ENCODE results near the gene KLRF2.

The KLRF2 gene

DNA sequence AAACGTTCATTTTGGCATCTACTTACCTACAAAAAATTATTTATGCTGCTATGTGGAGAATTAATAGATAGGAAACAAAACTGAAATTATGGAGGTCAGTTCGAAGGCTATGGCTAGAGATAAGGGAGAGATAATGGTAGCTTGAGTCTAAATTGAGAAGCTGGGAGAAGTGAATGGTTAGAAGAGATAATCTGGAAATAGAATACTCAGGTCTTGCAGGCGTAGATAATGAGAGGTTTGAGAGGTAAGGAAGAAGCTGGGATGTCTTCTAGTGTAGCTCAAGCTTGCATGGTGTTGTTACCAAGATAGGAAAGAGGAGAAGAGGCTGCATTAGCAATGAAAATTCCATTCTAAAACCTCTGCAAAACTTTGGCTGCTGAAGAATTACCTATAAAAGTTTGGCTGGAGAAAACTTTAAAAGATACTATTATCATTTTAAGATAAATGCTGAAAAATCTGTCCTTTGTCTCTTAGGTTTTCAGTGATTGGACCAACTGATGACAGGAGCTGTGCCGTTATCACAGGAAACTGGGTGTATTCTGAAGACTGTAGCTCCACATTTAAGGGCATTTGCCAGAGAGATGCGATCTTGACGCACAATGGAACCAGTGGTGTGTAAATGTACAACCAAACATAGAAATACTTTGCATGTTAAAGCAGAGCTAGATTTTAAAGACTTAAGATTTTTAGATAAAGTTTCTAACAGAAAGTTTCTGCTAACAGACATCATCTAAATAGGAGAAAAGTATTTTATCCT, 14.1 kb downstream of the KLRF2 start:
- no peak for DNase-seq

DNA sequence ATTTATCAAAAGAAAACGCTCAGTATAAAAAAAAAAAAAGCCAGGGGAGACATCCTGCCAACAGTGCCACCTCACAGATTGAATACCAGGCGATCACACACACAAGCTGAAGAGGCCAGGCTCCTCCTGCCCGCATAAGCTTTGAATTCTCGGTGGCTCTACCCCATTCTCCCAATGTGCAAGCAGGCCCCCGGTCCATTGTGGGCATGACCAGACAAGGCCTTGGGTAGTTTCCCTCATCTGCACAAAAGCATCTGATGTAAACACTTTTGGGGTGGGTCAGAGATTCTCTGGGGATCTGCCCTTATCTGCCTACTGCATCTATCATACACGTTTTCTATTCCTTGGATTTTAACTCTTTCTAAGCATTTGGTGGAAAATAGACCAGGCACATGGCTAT, 16.2 kb downstream of the KLRF2 start:
- DNase-seq = no peak

DNA sequence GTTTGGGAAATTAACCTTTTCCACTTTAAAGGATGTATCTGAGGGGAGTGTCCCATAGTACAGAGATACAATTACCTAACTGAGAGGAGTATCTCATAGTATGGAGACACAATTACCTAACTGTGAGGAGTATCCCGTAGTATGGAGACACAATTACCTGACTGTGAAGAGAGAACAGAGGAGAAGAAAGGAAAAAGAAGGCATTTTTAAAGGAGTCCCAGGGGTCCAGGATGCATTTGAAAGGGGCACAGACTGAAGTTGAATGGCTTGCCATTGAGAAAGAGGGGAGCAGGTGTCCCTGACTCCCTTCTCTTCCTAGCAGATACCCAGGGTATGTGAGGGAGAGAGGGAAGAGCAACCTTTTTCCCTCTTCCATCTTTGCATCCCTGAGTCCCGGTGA, 17.9 kb downstream of the KLRF2 start:
- no peak for DNase-seq

DNA sequence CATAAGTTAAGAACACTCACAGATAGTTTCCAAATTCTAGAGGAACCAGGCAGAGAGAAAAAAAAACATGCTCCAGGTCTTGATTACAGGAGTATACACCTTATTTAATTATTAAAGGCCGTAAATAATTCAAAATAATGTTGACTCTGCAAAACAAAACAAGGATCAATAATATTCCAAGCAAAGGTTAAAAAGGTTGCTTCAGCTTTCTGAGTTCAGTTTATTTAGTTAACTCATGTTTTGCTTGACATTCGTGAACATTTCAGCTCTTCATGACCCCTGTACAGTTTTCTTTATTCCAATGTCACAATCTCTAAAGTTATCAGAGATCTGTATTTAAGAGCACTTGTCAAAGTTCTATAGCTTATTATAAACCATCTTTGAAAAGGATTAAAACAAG, 19.6 kb downstream of the KLRF2 start:
- no peak for DNase-seq

DNA sequence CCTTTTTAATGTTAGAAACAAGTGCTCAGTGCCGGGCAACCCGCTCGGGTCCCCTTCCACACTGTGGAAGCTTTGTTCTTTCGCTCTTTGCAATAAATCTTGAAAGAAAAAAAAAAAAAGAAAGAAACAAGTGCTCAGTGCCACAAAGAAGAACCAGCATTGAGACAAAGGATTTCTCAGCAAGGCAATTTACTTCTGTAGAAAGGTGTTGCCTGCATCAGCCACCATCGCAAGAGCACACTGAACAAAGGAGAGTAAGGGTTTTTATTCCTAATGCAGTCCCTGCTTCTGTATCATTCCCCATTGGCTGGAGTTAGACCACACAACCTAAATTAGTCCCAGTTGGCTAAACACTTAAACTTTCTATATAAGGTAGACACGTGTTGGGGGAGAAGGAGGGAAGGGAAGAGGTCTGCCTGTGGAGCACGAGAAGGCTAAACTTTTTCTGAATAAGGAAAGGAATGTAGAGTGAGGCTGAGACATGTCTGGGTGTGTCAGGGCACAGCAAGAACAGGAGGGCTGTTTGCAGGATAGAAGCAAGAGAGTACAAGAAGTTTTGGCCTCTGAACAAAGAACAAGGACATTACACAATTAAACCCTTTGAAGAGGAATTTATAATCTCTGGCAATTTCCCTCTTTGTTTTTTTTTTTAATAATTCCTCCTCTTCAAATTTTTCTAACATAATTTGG, 21.4 kb downstream of the KLRF2 start:
- DNase-seq = no peak

DNA sequence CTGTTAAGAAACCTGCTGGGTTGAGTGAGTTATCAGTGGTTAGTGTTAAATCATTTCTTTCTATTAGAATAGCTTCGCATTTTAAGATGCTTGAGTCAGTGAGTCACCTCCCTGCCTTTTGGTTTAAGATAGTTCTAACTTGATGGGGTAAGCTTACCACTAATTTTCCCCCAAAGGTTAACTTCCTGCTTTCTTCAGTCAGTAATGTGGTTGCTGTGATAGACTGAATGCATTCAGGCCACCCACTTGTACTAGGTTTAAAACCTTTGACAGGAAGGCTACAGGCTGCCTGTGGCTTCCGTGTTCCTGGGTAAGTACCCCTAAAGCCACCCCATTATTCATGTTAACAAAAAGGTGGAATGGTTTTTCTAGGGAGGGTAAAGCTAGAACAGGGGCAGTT, 25.6 kb downstream of the KLRF2 start:
- DNase-seq = peak; percentile 25

DNA sequence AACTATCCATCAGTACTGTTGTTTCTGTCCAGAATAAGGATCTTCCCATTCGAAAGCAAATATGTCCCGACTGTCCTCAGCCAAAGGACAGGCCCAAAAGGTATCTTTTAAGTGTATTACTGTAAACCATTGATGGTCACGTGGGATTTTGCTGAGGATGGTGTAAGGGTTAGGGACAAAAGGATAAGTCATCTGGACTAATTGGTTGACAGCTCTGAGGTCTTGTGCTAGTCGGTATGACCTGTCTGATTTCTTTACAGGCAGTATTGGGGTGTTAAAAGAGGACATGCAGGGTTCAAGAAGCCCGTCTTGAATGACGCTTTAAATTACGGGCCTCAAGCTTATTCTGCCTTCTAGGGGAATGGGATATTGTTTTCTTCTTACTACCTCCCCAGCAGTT, 26.5 kb downstream of the KLRF2 start:
- no peak for DNase-seq

DNA sequence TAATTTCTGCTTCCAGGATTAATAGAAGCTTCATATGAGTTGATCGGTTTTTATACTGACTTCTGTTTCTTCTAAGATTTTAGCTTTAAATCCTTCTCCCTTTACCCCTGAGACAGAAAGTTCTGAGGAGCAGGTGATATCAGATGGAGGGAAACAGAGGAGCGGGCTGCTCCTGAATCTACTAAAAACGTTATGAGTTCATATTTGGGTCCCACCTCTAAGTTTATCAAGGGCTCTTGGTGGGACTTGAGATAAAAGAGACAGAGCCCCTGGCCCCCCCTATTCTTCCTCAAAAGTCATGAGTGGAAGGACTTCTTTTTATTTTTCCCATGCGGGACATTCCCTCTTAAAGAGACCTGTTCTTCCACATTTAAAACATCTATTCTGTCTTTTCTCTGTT, 27.1 kb downstream of the KLRF2 start:
- DNase-seq = no peak

DNA sequence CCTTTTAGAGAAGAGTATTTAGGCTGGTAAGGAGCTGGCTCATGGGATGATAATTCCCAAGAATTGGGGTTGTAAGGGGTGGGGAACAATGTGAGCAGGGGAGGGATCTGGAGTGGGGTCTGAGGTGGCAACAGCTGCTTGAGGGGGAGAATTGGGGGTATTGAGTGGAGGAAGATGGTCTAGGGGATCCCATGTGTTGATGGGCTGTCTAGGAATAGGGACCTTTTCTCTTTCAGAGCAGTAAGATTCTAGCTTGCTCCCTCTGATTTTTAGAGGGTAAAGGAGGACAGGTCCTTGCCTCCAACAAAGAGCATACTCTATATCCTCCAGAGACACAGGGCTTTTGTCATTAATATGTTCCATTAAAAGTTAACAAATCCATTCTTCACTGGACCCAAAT, 28.4 kb downstream of the KLRF2 start:
- DNase-seq = no peak

DNA sequence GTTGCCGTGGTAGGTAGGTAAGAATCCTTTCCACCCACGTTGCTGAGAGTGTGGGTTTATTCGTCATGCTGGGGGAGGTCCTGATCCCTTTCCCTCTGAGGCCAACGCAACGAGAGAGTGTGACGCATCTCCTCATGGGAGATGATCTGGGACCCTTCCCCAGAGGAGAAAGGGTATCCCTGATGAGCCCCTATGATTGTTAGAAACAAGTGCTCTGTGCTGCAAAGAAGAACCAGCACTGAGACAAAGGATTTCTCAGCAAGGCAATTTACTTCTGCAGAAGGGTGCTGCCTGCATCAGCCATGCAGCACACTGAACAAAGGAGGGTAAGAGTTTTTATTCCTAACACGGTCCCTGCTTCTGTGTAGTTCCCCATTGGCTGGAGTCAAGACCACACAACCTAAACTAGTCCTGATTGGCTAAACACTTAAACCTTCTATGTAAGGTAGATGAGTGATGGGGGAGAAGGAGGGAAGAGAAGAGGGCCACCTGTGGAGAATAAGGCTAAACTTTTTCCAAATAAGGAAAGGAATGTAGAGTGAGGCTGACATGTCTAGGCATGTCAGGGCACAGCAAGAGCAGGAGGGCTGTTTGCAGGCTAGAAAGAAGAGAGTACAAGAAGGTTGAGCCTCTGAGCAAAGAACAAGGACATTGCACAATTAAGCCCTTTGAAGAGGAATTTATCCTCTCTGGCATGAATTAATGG, 29.6 kb downstream of the KLRF2 start:
- no peak for DNase-seq

DNA sequence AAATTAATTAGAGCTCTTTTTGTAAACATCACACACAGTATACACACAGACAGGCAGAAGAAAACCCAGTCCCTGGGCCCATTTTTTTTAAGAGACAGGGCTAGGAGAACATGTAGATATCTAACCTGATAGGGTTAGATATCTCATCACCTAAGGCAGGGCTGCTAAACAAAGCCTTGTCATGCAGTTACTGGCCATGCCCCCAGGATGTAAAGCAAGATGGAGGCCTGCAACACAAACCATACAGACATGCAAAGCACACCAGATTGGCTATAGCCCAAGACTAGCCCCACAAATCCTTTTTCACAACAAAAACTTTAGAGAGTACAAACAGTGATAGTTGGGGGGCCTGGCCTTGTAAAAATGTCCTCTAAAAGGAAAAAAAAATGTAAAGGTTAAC, 30.4 kb downstream of the KLRF2 start:
- DNase-seq = no peak

DNA sequence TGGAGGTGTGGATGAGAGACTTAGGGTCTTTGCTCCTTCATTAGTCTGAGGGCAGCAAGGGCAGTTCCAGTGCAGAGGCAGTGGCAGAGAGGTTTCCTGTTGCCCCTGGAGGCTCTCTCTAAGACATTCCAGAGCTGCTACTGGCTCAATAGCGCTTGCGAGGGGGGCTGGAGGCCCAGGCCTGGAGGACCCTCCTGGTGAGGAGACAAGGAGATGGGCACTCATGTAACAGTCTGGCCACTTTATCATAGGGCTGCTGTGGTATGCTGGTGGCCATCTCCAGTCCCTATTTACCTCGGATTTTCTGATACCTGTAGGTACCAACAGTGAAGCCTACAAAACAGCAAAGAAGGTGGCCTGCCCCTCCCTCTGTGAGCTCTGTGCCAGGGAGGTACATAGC, 38.2 kb downstream of the KLRF2 start:
- no peak for DNase-seq

DNA sequence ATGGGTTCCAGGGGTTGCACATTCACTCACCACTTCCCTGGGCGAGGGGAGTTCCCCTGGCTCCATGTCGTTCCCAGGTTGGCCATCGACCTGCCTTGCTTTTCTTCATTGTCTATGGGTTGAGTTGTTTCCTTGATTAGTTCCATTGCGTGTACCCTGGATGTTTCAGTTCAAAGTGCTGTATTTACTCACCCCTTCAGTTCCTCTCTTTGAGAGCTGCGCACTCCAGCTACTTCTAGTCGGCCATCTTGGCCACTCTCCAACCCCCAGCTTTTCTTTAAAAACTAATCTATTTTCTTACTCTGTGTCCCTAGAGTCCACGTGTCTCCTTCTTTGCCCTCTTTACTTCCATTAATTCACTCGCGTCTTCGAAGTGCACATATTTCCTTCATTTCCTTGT, 39.2 kb downstream of the KLRF2 start:
- no peak for DNase-seq

DNA sequence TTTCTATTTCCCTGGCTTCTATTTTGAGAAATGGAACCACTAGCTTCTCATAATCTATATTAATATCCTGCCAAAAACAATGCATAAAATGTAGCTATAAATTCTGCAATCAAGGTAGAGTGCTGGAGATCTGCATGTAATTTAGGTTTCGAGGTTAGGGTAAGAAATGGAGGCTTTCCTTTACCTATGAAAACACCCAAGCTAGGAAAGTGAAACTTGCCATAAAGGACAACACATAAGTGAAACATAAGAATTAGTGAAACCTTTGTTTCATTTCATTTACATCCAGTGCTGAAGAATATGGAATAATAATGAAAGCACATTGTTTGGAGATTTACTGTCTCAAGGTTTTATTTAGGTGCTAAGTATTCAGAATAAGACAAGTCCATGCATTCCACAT, 41.1 kb downstream of the KLRF2 start:
- no peak for DNase-seq

DNA sequence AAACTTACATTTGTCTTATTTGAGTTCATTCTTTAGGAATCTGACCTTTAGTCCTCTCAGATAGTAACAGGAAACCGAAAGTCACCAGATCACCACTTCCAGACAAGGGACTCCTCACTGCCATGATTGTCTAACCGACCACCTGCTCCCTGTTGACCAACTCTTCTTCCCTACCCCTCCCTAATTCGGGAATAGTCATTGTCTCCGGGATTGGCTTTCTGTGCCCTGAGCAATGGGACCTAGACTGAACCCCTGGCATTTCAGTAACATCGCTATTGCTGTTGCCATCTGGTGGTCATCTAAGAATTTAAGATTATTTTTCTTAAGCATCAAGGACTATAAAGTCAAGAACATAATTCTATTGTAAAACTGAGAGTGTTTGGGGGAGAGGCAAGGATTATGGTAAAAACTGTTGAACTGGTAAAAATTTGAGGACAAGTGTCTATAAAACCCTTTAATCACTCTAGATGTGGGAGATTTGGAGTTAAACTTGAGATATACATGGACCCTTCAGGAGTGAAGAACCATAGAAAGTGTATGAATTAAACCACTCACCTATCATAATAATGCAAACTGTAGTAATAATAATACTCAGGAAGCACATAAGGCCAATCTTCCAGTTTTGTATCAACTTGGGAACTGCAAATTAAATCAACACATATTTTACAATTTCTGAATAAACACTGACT, 44.6 kb downstream of the KLRF2 start:
- no peak for DNase-seq

DNA sequence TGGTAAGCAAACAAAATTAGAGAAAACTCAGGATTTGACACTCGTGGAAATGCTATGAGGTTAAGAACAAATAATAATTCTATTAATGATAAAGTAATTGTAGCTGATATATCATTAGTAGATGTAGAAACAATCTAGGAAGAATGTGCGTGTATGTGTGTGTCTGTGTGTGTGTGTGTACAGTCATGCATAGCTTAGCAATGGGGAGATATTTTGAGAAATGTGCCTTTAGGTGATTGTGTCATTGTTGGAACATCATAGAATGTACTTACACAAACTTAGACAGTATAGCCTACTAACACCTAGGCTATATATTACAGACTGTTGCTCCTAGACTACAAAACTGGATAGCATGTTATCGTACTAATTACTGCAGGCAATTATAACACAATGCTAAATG, 45.6 kb downstream of the KLRF2 start:
- DNase-seq = no peak

DNA sequence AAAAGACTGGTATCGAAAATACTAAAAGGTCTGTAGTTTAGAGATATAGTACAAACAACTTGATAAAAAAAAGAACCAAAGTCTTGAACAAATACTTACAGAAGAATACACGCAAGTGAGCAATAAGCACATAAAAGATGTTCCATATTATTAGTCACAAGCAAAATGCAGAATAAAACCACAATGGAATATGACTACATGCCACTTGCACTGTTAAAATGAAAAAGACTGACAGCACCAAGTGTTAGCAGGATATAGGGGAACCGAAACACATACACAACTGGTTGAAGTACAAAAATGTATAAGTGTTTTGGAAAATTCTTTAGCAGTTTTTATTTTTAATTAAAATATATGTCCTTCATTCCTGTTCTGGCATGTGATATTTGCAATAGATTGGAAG, 47.3 kb downstream of the KLRF2 start:
- no peak for DNase-seq

DNA sequence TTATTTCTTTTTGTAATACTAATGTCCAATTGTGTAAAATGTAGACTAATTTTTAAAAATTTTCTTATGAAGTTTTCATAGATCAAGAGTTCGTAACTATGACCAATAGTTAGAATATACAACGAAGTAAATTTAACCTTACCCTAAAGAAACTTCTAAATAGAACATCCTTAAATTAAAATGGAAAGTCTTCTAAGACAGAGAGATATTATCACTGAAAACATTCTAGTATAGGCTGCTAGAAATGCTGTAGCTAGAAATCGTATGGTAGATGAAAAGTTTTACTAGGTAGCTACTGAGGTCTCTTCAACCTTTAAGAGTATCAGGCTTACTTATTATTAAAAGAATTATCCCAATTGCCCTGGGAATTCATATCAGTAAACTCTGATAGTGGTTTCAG, 50.0 kb downstream of the KLRF2 start:
- no peak for DNase-seq

DNA sequence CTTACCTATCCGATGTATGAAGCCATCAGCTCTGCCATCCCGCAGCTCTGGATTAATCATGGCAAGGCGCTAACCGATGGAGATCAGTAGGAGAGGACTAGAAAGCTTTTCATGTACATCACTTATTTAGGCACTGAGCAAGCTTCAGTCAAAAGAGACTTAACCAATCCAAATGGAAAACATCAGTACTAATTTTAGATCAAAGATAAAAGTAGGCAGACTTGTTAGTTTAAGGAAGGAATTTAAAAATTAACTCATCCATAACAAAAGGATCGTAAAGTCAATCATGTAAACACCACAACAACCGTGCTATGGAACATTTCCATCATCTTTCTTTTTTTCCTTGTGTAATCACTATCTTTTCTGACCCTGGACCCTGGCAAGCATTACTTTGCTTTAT, 51.0 kb downstream of the KLRF2 start, which contains the start of gene CLEC2A:
TSS of gene CLEC2A (minus strand) at position 101 of the 400 bp plus-strand sequence. CDS start at position 60, 41 bp downstream.
- DNase-seq = no peak

DNA sequence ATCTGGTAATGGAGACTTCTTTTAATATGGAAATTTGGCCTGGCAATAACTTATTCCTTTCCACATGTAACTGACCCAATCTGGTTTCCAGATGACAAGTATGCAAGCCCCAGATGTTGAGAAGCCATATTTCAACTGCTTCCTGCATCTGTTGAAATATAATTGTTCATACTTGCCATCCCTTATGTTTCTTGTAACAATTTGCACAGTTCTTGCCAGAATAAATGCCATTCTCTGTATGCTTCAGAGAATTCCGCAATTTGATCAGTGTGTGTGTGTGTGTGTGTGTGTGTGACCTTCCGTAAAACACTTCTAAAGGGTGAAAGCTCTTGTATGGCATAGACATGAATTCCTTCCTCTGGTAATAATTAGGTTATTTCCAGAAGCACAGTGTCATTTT, 52.7 kb downstream of the KLRF2 start:
- no peak for DNase-seq

DNA sequence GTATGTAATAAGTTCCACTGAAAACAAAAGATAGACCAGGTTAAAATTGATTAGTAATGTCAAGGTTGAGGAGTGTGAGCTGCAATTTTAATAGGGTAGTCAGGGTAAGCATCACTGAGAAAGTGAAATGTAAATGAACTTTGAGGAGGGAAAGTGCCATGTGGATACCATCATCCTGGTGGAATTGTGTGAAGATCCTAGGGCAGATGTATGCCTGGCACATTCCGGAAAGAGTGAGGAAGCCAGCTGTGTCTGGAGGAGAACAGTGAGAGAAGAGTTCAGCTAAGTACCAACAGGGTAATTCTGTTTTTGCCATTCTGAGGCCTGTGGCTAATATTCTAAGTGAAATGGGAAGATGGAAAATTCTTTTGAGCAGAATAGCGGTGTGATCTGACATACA, 53.7 kb downstream of the KLRF2 start:
- DNase-seq = no peak

DNA sequence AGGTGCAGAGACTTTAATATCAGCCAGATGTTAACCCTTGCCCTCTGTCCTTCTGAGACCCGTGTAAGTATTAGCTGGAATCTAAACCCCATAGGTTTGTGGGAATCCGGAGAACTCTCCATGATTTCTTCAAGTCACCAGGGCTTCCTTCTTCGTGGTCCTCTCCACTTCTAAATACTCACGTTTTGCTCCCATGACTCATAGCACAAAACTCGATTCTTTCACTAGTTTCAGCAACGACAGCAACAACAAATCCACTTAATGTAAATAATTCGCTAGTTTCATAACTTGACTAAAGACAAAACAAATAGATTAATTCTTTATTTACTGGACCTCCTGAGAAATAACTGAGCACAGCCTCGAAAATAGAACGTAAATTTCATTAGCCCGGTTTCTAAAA, 55.3 kb downstream of the KLRF2 start:
- DNase-seq = no peak

DNA sequence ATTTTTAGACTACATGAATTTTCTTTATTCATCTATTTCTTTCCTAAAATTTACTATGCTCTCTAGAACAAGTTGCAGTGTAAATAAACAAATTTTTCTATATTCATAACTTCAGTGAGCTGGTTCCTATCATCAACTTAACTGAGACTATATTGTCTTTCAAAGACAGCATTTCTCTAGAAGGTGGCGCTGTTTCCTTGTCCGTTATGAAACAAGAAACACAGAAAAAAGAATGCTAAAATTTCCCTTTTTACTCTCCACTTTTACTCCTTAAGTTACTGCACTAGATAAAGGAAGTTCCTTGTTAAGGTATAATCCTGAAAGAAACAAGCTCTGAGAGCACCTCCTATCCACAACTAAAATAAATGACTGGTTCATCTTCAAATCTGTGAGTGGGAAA, 59.1 kb downstream of the KLRF2 start:
- no peak for DNase-seq

DNA sequence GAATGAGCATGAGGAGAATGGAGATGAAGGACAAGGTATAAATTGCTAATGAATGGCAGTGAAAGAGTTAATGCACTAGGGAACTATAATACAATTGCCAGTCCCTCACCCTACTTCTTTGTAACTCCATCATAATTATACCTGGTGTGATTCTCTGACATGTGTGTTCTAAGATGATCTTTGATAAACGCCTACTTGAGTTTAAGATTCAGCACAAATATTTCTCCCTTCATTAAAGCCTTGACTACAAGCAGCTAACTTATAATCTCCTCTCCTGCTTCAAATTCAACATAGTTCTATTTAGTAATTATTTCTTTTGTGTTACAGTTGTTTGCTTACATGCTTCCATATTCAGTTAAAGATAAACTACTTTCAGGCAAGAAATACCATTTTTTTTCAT, 60.5 kb downstream of the KLRF2 start:
- no peak for DNase-seq

Data from activated naive CD4-positive, alpha-beta T cell treated with Interleukin-2 at 50 U/mL for 16 hours (primary cell).